HCT116 (cell line): ENCODE results near the gene HPGDS. TPM values are rescaled to one million over a fixed set of nuclear protein-coding genes. Genes with fewer than 3 reads are reported as not detected.

ENCODE experiments used
- ATAC-seq: fragments of 200-7000 bp; cut with Tn5 transposase; 2 replicates; pipeline ENCODE4 v1.9.1; 2020; ENCODE audit warnings: mild to moderate bottlenecking, moderate library complexity
- BruUV-seq: library from RNA; stranded (reverse); fragments of 400-500 nt; replicated peaks from 2 replicates; lab custom pipeline; 2021; lab: Mats Ljungman, UMichigan
- CTCF ChIA-PET: fragments of 300-600 bp; sonication (Branson Sonifier 250); formaldehyde crosslinking; loops from one replicate; lab custom pipeline; 2021; ENCODE audit warnings: antibody characterized with exemption; lab: Charles Lee
- POLR2A ChIA-PET: fragments of 300-600, 350-600 bp; sonication (Branson Sonifier 250); formaldehyde crosslinking; loops from one replicate; lab custom pipeline; 2021; ENCODE audit warnings: antibody characterized with exemption; lab: Charles Lee
- RAD21 ChIA-PET, 2 experiments: fragments of 300-600 bp; sonication (Branson Sonifier 250); formaldehyde crosslinking; loops; one replicate each; lab custom pipeline; 2023; ENCODE audit warnings: low total read pairs in 2 of 2; ENCODE audit not compliant: uncharacterized antibody in 2 of 2, unreplicated experiment in 2 of 2, low non-redundant PET in 1 of 2; lab: Charles Lee
- DNase-seq: peaks from one replicate; pipeline ENCODE4 v3.0.0-alpha.2; 2010; ENCODE audit warnings: low read depth, low spot score
- H2AFZ ChIP-seq: fragments of 200-600 bp; shearing (Covaris generic), sonication (generic); 2 replicates; pipeline ENCODE4 v1.6.1; 2017; ENCODE audit warnings: low read depth, mixed run types, mixed read lengths, antibody characterized with exemption, low read length; ENCODE audit not compliant: poor library complexity, severe bottlenecking
- H3K27ac ChIP-seq: 2 replicates; pipeline ENCODE4 v1.5.1; 2012; ENCODE audit warnings: low read depth, low read length
- H3K27me3 ChIP-seq: fragments of 200-600 bp; sonication (generic); 2 replicates; pipeline ENCODE4 v1.6.1; 2016; ENCODE audit warnings: mixed run types, low read length, mixed read lengths; ENCODE audit not compliant: insufficient read depth
- H3K36me3 ChIP-seq, 2 experiments: fragments of 200-500 bp in 1 of 2; fragments of 200-600 bp in 1 of 2; sonication (Bioruptor generic) in 1 of 2; sonication (generic) in 1 of 2; 2 replicates each; pipeline versions ENCODE4 v1.5.1 to v1.6.1; 2014 to 2016; ENCODE audit warnings: low read length in 2 of 2, inconsistent platforms in 1 of 2, mixed read lengths in 1 of 2, mixed run types in 1 of 2; ENCODE audit not compliant: insufficient read depth in 2 of 2, control insufficient read depth in 1 of 2
- H3K4me1 ChIP-seq, 2 experiments: fragments of 200-600 bp in 1 of 2; sonication (generic) in 1 of 2; 2 replicates each; pipeline versions ENCODE4 v1.5.1 to v1.6.1; 2012 to 2017; ENCODE audit warnings: low read length in 2 of 2, inconsistent platforms in 1 of 2, mild to moderate bottlenecking in 1 of 2, mixed read lengths in 1 of 2, mixed run types in 1 of 2, moderate library complexity in 1 of 2; ENCODE audit not compliant: insufficient read depth in 2 of 2, control insufficient read depth in 1 of 2
- H3K4me2 ChIP-seq: fragments of 200-600 bp; sonication (generic); 2 replicates; pipeline ENCODE4 v1.6.1; 2017; ENCODE audit warnings: mixed run types, low read length, mixed read lengths
- H3K4me3 ChIP-seq, 2 experiments: fragments of 200-600 bp in 1 of 2; sonication (generic) in 1 of 2; replicated peaks in 1 of 2; 2 replicates each; pipeline ENCODE4 v1.5.1; 2011 to 2016; ENCODE audit warnings: low read length in 2 of 2, control low read depth in 1 of 2, low read depth in 1 of 2, mild to moderate bottlenecking in 1 of 2, mixed read lengths in 1 of 2, mixed run types in 1 of 2
- H3K79me2 ChIP-seq: fragments of 200-600 bp; sonication (generic); 2 replicates; pipeline ENCODE4 v1.6.1; 2017; ENCODE audit warnings: mild to moderate bottlenecking, mixed run types, low read length, moderate library complexity, mixed read lengths; ENCODE audit not compliant: insufficient read depth
- H3K9ac ChIP-seq: fragments of 200-600 bp; sonication (generic); 2 replicates; pipeline ENCODE4 v1.6.1; 2016; ENCODE audit warnings: low read length, mixed read lengths
- H3K9me2 ChIP-seq: fragments of 200-600 bp; sonication (generic), shearing (Covaris generic); 2 replicates; pipeline ENCODE4 v1.6.1; 2017; ENCODE audit warnings: mixed run types, mild to moderate bottlenecking, moderate library complexity; ENCODE audit not compliant: insufficient read depth
- H3K9me3 ChIP-seq, 2 experiments: fragments of 200-500 bp in 1 of 2; fragments of 200-600 bp in 1 of 2; sonication (Bioruptor generic) in 1 of 2; sonication (generic) in 1 of 2; 2 replicates each; pipeline ENCODE4 v1.6.1; 2014 to 2017; ENCODE audit warnings: low read length in 2 of 2, mixed read lengths in 2 of 2, inconsistent platforms in 1 of 2, low read depth in 1 of 2, mild to moderate bottlenecking in 1 of 2, mixed run types in 1 of 2, moderate library complexity in 1 of 2; ENCODE audit not compliant: control insufficient read depth in 1 of 2, insufficient read depth in 1 of 2
- H4K20me1 ChIP-seq: fragments of 200-600 bp; sonication (generic), shearing (Covaris generic); 2 replicates; pipeline ENCODE4 v1.6.1; 2017; ENCODE audit warnings: mixed run types, mild to moderate bottlenecking, moderate library complexity; ENCODE audit not compliant: insufficient read depth
- ATF3 ChIP-seq: IDR thresholded peaks from 2 replicates; pipeline ENCODE4 v1.6.1; 2012
- CEBPB ChIP-seq: IDR thresholded peaks from 2 replicates; pipeline ENCODE4 v1.6.1; 2012; ENCODE audit warnings: low read depth
- CTCF ChIP-seq, 3 experiments: fragments of 200-600 bp in 1 of 3; sonication (generic) in 1 of 3; IDR thresholded peaks in 2 of 3; conservative IDR thresholded peaks in 1 of 3; 2 replicates each; pipeline ENCODE4 v1.5.1; 2012 to 2017; ENCODE audit warnings: low read depth in 2 of 3, low read length in 2 of 3, antibody characterized with exemption in 1 of 3, borderline replicate concordance in 1 of 3, control low read depth in 1 of 3, mild to moderate bottlenecking in 1 of 3, mixed read lengths in 1 of 3, mixed run types in 1 of 3, moderate library complexity in 1 of 3; ENCODE audit not compliant: insufficient read depth in 1 of 3
- ELF1 ChIP-seq: IDR thresholded peaks from 2 replicates; pipeline ENCODE4 v1.6.1; 2012; ENCODE audit warnings: low read depth, borderline replicate concordance
- JUND ChIP-seq: IDR thresholded peaks from 2 replicates; pipeline ENCODE4 v1.6.1; 2012
- MAX ChIP-seq: IDR thresholded peaks from 2 replicates; pipeline ENCODE4 v1.6.1; 2012
- POLR2A ChIP-seq: IDR thresholded peaks from 2 replicates; pipeline ENCODE4 v1.7.0; 2011; ENCODE audit warnings: borderline replicate concordance; ENCODE audit not compliant: insufficient read depth, insufficient read length; ENCODE audit errors: extremely low read depth
- POLR2AphosphoS5 ChIP-seq: IDR thresholded peaks from 2 replicates; pipeline ENCODE4 v1.6.1; 2011; ENCODE audit warnings: mild to moderate bottlenecking, low read depth, low read length, moderate library complexity
- RAD21 ChIP-seq: IDR thresholded peaks from 2 replicates; pipeline ENCODE4 v1.6.1; 2012; ENCODE audit warnings: low read depth, mild to moderate bottlenecking
- SIN3A ChIP-seq: IDR thresholded peaks from 2 replicates; pipeline ENCODE4 v1.6.1; 2012; ENCODE audit warnings: low read depth
- TCF7L2 ChIP-seq: IDR thresholded peaks from 2 replicates; pipeline ENCODE4 v1.7.0; 2011; ENCODE audit warnings: borderline replicate concordance, inconsistent platforms; ENCODE audit not compliant: insufficient read depth, insufficient read length; ENCODE audit errors: extremely low read depth
- YY1 ChIP-seq: IDR thresholded peaks from 2 replicates; pipeline ENCODE4 v1.6.1; 2011; ENCODE audit warnings: low read length, low read depth, moderate library complexity, mild to moderate bottlenecking; ENCODE audit not compliant: insufficient replicate concordance; ENCODE audit errors: extremely low read depth
- ZBTB33 ChIP-seq: IDR thresholded peaks from 2 replicates; pipeline ENCODE4 v1.6.1; 2011; ENCODE audit warnings: mild to moderate bottlenecking, low read length, moderate library complexity; ENCODE audit not compliant: insufficient replicate concordance; ENCODE audit errors: extremely low read depth
- ZNF274 ChIP-seq: fragments of 200-500 bp; sonication (Bioruptor generic); IDR thresholded peaks from 2 replicates; pipeline ENCODE4 v1.6.1; 2014; ENCODE audit warnings: mild to moderate bottlenecking, low read depth, low read length, inconsistent platforms
- intact Hi-C: fragments of 100-400 bp; cut with micrococcal nuclease; formaldehyde crosslinking; loops from 2 replicates; pipeline ENCODE4 v1.10.0; 2022
- total RNA-seq: library from RNA; stranded (reverse); gene quantifications from one replicate; pipeline ENCODE4 v1.2.1, GENCODE V29; 2021; ENCODE audit not compliant: unreplicated experiment

HPGDS gene
- total RNA-seq, 1 experiment from 2014 or later = not detected

DNA sequence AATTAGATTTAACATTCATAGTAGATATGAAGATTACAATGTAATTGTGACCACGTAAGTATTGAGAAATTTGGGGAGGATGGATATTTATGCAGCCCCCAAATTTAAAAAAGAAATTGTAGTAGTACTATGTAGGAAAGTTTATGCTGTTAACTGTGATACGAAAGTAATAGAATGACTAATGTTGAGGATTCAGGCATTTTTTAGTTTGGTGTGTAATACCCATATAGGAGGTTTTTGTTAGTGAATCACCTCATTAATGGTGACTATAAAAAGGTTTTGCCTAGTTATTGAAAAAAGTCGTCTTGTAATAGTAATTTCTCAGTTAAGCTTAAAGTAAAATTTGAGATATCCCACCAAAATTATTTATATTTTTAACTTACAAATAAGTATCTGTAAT, 67.7 kb downstream of the HPGDS start:
- TF ChIP-seq CTCF (IDR thresholded peaks at IDR 0.05 in 2 of 3, conservative IDR thresholded peaks at IDR 0.05 in 1 of 3; ENCODE audit: borderline replicate concordance in 1 of 3, insufficient read depth in 1 of 3, low read depth in 2 of 3, low read length in 2 of 3) (no peak), SIN3A (no peak), CEBPB (no peak), JUND (no peak), YY1 (no peak), ZNF274 (no peak), ATF3 (no peak), RAD21 (no peak), ZBTB33 (no peak), ELF1 (no peak), POLR2A (no peak), MAX (no peak), TCF7L2 (no peak), POLR2AphosphoS5 (no peak)
- Histone ChIP-seq H2AFZ (no peak overlapping the region), H3K4me3 (no peak overlapping the region), H3K4me1 (no peaks in the 10 kb centered on the region), H4K20me1 (no peaks in the 10 kb centered on the region), H3K4me2 (no peak overlapping the region), H3K9me3 (no peaks in the 10 kb centered on the region), H3K27ac (no peak overlapping the region), H3K79me2 (no peaks in the 10 kb centered on the region; the same call in 1 of the 2 replicates), H3K36me3 (peaks cover 27 to 28% of the 10 kb centered on the region in 2 experiments), H3K27me3 (no peaks in the 10 kb centered on the region), H3K9ac (no peak overlapping the region), H3K9me2 (no peaks in the 10 kb centered on the region)
- ChIA-PET POLR2A (no interaction called here), RAD21 (no interaction called here), CTCF (no interaction called here)
- DNase-seq (no peak), ATAC-seq (no peak)
- intact Hi-C loops = no loop called here
- no TSS peak for BruUV-seq
